Measurements from ENCODE around the gene KIF17.

GRCh38 chr1:20719871-20720620 lies 2.2 kb upstream of the KIF17 start:
- TF ChIP-seq CTCF (IDR thresholded peaks at IDR 0.05; ENCODE audit: poor library complexity, severe bottlenecking) (no peak), TAF1 (IDR thresholded peaks at IDR 0.05; ENCODE audit: low read depth) (no peak)

Measured in neural cell (in vitro differentiated cells).